HEK293 (cell line): Measurements from ENCODE around the gene VCL.

ENCODE experiments used
- BCL11A ChIP-seq: fragments of 450-650 bp; formaldehyde crosslinking; IDR thresholded peaks from 2 replicates; pipeline ENCODE4 v1.5.1; 2016; ENCODE audit warnings: low read depth, missing biosample characterization, missing genetic modification characterization
- FEZF1 ChIP-seq: fragments of 450-650 bp; formaldehyde crosslinking; IDR thresholded peaks from 2 replicates; pipeline ENCODE4 v1.5.1; 2016; ENCODE audit warnings: missing biosample characterization, missing genetic modification characterization
- KLF1 ChIP-seq: fragments of 450-650 bp; formaldehyde crosslinking; IDR thresholded peaks from 2 replicates; pipeline ENCODE4 v1.5.1; 2016; ENCODE audit warnings: missing biosample characterization, missing genetic modification characterization
- KLF10 ChIP-seq: fragments of 450-650 bp; IDR thresholded peaks from 2 replicates; pipeline ENCODE4 v1.5.1; 2018; ENCODE audit warnings: missing biosample characterization, mild to moderate bottlenecking, missing genetic modification characterization
- MYNN ChIP-seq: fragments of 450-650 bp; formaldehyde crosslinking; IDR thresholded peaks from 2 replicates; pipeline ENCODE4 v1.5.1; 2016; ENCODE audit warnings: missing biosample characterization, missing genetic modification characterization, borderline replicate concordance
- OSR2 ChIP-seq: fragments of 450-650 bp; formaldehyde crosslinking; IDR thresholded peaks from 2 replicates; pipeline ENCODE4 v1.5.1; 2016; ENCODE audit warnings: missing biosample characterization, missing genetic modification characterization
- SCRT1 ChIP-seq: fragments of 450-650 bp; formaldehyde crosslinking; IDR thresholded peaks from 2 replicates; pipeline ENCODE4 v1.5.1; 2016; ENCODE audit warnings: missing biosample characterization, missing genetic modification characterization, borderline replicate concordance
- SCRT2 ChIP-seq: fragments of 450-650 bp; formaldehyde crosslinking; IDR thresholded peaks from 2 replicates; pipeline ENCODE4 v1.5.1; 2016; ENCODE audit warnings: missing biosample characterization, missing genetic modification characterization
- ZBTB1 ChIP-seq: fragments of 450-650 bp; formaldehyde crosslinking; IDR thresholded peaks from 2 replicates; pipeline ENCODE4 v1.5.1; 2016; ENCODE audit warnings: missing biosample characterization, missing genetic modification characterization
- ZBTB21 ChIP-seq: fragments of 450-650 bp; formaldehyde crosslinking; IDR thresholded peaks from 2 replicates; pipeline ENCODE4 v1.5.1; 2017; ENCODE audit warnings: missing biosample characterization, missing genetic modification characterization
- ZBTB8A ChIP-seq: fragments of 450-650 bp; formaldehyde crosslinking; IDR thresholded peaks from 2 replicates; pipeline ENCODE4 v1.5.1; 2016; ENCODE audit warnings: missing biosample characterization, missing genetic modification characterization
- ZFP3 ChIP-seq: fragments of 450-650 bp; formaldehyde crosslinking; IDR thresholded peaks from 2 replicates; pipeline ENCODE4 v1.5.1; 2016; ENCODE audit warnings: low read depth, missing biosample characterization, missing genetic modification characterization
- ZNF19 ChIP-seq: fragments of 450-650 bp; formaldehyde crosslinking; IDR thresholded peaks from 2 replicates; pipeline ENCODE4; 2016; ENCODE audit warnings: missing biosample characterization, missing genetic modification characterization, low read depth
- ZNF2 ChIP-seq: fragments of 450-650 bp; formaldehyde crosslinking; IDR thresholded peaks from 2 replicates; pipeline ENCODE4 v1.5.1; 2016; ENCODE audit warnings: missing biosample characterization, missing genetic modification characterization
- ZNF23 ChIP-seq: fragments of 450-650 bp; formaldehyde crosslinking; IDR thresholded peaks from 2 replicates; pipeline ENCODE4 v1.5.1; 2016; ENCODE audit warnings: missing biosample characterization, missing genetic modification characterization, borderline replicate concordance
- ZNF311 ChIP-seq: fragments of 450-650 bp; formaldehyde crosslinking; IDR thresholded peaks from 2 replicates; pipeline ENCODE4 v1.5.1; 2017; ENCODE audit warnings: missing biosample characterization, missing genetic modification characterization, borderline replicate concordance
- ZNF335 ChIP-seq: fragments of 450-650 bp; formaldehyde crosslinking; conservative IDR thresholded peaks from 2 replicates; pipeline ENCODE4 v1.5.1; 2016; ENCODE audit warnings: missing biosample characterization, missing genetic modification characterization
- ZNF416 ChIP-seq: fragments of 450-650 bp; formaldehyde crosslinking; IDR thresholded peaks from 2 replicates; pipeline ENCODE4 v1.5.1; 2016; ENCODE audit warnings: missing biosample characterization, missing genetic modification characterization
- ZNF501 ChIP-seq: fragments of 450-650 bp; formaldehyde crosslinking; IDR thresholded peaks from 2 replicates; pipeline ENCODE4 v1.5.1; 2016; ENCODE audit warnings: missing biosample characterization, missing genetic modification characterization
- ZNF521 ChIP-seq: fragments of 450-650 bp; formaldehyde crosslinking; IDR thresholded peaks from 2 replicates; pipeline ENCODE4 v1.5.1; 2017; ENCODE audit warnings: missing biosample characterization, mild to moderate bottlenecking, missing genetic modification characterization
- ZNF600 ChIP-seq: fragments of 450-650 bp; formaldehyde crosslinking; IDR thresholded peaks from 2 replicates; pipeline ENCODE4 v1.5.1; 2016; ENCODE audit warnings: missing biosample characterization, missing genetic modification characterization
- ZNF664 ChIP-seq: fragments of 450-650 bp; formaldehyde crosslinking; IDR thresholded peaks from 2 replicates; pipeline ENCODE4 v1.5.1; 2016; ENCODE audit warnings: missing biosample characterization, missing genetic modification characterization
- ZSCAN16 ChIP-seq: fragments of 450-650 bp; formaldehyde crosslinking; IDR thresholded peaks from 2 replicates; pipeline ENCODE4 v1.5.1; 2016; ENCODE audit warnings: missing biosample characterization, missing genetic modification characterization
- ZSCAN23 ChIP-seq: fragments of 450-650 bp; formaldehyde crosslinking; IDR thresholded peaks from 2 replicates; pipeline ENCODE4 v1.5.1; 2016; ENCODE audit warnings: missing biosample characterization, missing genetic modification characterization
- ZXDB ChIP-seq: fragments of 450-650 bp; formaldehyde crosslinking; IDR thresholded peaks from 2 replicates; pipeline ENCODE4 v1.5.1; 2016; ENCODE audit warnings: missing biosample characterization, missing genetic modification characterization
- TF ChIP-seq, protein P1 (sequence below): fragments of 450-650 bp; formaldehyde crosslinking; IDR thresholded peaks from 2 replicates; pipeline ENCODE4 v1.5.1; 2016; ENCODE audit warnings: missing biosample characterization, missing genetic modification characterization
- TF ChIP-seq, protein P2 (sequence below): fragments of 450-650 bp; formaldehyde crosslinking; IDR thresholded peaks from 2 replicates; pipeline ENCODE4 v1.5.1; 2016; ENCODE audit warnings: missing biosample characterization, missing genetic modification characterization, borderline replicate concordance
- TF ChIP-seq, protein P3 (sequence below): fragments of 450-650 bp; IDR thresholded peaks from 2 replicates; pipeline ENCODE4 v1.5.1; 2018; ENCODE audit warnings: missing biosample characterization, mild to moderate bottlenecking, missing genetic modification characterization
- TF ChIP-seq, protein P4 (sequence below): fragments of 450-650 bp; formaldehyde crosslinking; IDR thresholded peaks from 2 replicates; pipeline ENCODE4 v1.5.1; 2016; ENCODE audit warnings: missing biosample characterization, missing genetic modification characterization

The VCL gene

DNA sequence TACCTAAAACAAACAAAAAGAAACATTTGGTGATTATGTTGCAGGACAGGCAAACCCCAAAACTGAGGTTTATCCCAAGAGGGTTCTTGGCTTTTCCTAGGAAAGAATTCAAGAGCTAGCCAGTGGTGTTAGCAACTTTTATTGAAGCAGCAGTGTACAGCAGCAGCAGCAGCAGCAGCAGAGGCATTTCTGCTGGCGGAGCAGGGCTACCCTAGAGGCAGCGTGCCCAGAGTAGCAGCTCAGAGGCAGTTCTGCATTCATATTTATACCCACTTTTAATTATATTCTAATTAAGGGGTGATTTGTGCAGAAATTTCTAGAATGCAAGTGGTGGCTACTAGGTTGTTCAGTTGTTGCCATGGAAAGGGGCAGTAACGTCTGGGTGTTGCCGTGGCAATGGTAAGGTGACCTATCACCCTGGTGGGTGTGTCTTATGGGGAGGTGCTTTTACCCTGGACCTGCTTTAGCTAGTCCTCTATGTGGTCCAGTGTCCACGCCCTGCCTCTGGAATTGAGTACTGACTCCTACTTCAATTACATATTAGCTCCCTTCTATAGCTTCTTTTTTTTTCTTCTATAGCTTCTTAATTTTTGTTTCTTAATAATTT, 53.9 kb downstream of the VCL start (continued):
- TF ChIP-seq, protein P1, sequence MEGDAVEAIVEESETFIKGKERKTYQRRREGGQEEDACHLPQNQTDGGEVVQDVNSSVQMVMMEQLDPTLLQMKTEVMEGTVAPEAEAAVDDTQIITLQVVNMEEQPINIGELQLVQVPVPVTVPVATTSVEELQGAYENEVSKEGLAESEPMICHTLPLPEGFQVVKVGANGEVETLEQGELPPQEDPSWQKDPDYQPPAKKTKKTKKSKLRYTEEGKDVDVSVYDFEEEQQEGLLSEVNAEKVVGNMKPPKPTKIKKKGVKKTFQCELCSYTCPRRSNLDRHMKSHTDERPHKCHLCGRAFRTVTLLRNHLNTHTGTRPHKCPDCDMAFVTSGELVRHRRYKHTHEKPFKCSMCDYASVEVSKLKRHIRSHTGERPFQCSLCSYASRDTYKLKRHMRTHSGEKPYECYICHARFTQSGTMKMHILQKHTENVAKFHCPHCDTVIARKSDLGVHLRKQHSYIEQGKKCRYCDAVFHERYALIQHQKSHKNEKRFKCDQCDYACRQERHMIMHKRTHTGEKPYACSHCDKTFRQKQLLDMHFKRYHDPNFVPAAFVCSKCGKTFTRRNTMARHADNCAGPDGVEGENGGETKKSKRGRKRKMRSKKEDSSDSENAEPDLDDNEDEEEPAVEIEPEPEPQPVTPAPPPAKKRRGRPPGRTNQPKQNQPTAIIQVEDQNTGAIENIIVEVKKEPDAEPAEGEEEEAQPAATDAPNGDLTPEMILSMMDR, result no peak
- TF ChIP-seq ZSCAN16 (tag by site-specific recombination), result no peak
- TF ChIP-seq OSR2 (tag by site-specific recombination), result peak; percentile 64
- TF ChIP-seq ZFP3 (tag by site-specific recombination), result no peak
- no peak for TF ChIP-seq ZNF2 (tag by site-specific recombination)
- no peak for TF ChIP-seq ZBTB21 (tag by site-specific recombination)
- TF ChIP-seq, protein P2, sequence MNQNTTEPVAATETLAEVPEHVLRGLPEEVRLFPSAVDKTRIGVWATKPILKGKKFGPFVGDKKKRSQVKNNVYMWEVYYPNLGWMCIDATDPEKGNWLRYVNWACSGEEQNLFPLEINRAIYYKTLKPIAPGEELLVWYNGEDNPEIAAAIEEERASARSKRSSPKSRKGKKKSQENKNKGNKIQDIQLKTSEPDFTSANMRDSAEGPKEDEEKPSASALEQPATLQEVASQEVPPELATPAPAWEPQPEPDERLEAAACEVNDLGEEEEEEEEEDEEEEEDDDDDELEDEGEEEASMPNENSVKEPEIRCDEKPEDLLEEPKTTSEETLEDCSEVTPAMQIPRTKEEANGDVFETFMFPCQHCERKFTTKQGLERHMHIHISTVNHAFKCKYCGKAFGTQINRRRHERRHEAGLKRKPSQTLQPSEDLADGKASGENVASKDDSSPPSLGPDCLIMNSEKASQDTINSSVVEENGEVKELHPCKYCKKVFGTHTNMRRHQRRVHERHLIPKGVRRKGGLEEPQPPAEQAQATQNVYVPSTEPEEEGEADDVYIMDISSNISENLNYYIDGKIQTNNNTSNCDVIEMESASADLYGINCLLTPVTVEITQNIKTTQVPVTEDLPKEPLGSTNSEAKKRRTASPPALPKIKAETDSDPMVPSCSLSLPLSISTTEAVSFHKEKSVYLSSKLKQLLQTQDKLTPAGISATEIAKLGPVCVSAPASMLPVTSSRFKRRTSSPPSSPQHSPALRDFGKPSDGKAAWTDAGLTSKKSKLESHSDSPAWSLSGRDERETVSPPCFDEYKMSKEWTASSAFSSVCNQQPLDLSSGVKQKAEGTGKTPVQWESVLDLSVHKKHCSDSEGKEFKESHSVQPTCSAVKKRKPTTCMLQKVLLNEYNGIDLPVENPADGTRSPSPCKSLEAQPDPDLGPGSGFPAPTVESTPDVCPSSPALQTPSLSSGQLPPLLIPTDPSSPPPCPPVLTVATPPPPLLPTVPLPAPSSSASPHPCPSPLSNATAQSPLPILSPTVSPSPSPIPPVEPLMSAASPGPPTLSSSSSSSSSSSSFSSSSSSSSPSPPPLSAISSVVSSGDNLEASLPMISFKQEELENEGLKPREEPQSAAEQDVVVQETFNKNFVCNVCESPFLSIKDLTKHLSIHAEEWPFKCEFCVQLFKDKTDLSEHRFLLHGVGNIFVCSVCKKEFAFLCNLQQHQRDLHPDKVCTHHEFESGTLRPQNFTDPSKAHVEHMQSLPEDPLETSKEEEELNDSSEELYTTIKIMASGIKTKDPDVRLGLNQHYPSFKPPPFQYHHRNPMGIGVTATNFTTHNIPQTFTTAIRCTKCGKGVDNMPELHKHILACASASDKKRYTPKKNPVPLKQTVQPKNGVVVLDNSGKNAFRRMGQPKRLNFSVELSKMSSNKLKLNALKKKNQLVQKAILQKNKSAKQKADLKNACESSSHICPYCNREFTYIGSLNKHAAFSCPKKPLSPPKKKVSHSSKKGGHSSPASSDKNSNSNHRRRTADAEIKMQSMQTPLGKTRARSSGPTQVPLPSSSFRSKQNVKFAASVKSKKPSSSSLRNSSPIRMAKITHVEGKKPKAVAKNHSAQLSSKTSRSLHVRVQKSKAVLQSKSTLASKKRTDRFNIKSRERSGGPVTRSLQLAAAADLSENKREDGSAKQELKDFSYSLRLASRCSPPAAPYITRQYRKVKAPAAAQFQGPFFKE, result no peak
- TF ChIP-seq ZNF311 (tag by site-specific recombination), result no peak
- no peak for TF ChIP-seq ZBTB8A
- TF ChIP-seq, protein P3, sequence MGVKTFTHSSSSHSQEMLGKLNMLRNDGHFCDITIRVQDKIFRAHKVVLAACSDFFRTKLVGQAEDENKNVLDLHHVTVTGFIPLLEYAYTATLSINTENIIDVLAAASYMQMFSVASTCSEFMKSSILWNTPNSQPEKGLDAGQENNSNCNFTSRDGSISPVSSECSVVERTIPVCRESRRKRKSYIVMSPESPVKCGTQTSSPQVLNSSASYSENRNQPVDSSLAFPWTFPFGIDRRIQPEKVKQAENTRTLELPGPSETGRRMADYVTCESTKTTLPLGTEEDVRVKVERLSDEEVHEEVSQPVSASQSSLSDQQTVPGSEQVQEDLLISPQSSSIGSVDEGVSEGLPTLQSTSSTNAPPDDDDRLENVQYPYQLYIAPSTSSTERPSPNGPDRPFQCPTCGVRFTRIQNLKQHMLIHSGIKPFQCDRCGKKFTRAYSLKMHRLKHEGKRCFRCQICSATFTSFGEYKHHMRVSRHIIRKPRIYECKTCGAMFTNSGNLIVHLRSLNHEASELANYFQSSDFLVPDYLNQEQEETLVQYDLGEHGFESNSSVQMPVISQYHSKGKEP (tag by site-specific recombination), result peak; percentile 74; the same call in 1 of the 2 replicates
- no peak for TF ChIP-seq ZNF416 (tag by site-specific recombination)
- TF ChIP-seq ZBTB1 (tag by site-specific recombination), result no peak
- TF ChIP-seq ZNF335 (tag by site-specific recombination), result no peak
- no peak for TF ChIP-seq ZNF521 (tag by site-specific recombination)
- TF ChIP-seq MYNN (tag by site-specific recombination), result peak; percentile 59; the same call in 1 of the 2 replicates
- no peak for TF ChIP-seq SCRT1 (tag by site-specific recombination)
- TF ChIP-seq ZXDB (tag by site-specific recombination), result no peak
- TF ChIP-seq, protein P4, sequence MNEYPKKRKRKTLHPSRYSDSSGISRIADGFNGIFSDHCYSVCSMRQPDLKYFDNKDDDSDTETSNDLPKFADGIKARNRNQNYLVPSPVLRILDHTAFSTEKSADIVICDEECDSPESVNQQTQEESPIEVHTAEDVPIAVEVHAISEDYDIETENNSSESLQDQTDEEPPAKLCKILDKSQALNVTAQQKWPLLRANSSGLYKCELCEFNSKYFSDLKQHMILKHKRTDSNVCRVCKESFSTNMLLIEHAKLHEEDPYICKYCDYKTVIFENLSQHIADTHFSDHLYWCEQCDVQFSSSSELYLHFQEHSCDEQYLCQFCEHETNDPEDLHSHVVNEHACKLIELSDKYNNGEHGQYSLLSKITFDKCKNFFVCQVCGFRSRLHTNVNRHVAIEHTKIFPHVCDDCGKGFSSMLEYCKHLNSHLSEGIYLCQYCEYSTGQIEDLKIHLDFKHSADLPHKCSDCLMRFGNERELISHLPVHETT (tag by site-specific recombination), result no peak
- no peak for TF ChIP-seq ZNF19 (tag by site-specific recombination)
- no peak for TF ChIP-seq ZNF664 (tag by site-specific recombination)
- TF ChIP-seq KLF10 (tag by site-specific recombination), result peak; percentile 76
- TF ChIP-seq BCL11A (tag by site-specific recombination), result no peak
- TF ChIP-seq ZNF501 (tag by site-specific recombination), result no peak
- no peak for TF ChIP-seq ZSCAN23 (tag by site-specific recombination)
- no peak for TF ChIP-seq FEZF1 (tag by site-specific recombination)
- TF ChIP-seq ZNF23 (tag by site-specific recombination), result no peak
- peak; percentile 38 for TF ChIP-seq KLF1 (tag by site-specific recombination)
- peak; percentile 29; the same call in 1 of the 2 replicates for TF ChIP-seq ZNF600 (tag by site-specific recombination)
- TF ChIP-seq SCRT2 (tag by site-specific recombination), result no peak
